ENCODE results near the gene PARP15.

GRCh38 chr3:122564155-122564912, 13.1 kb upstream of the PARP15 start, which contains the start of the genes DTX3L and PARP9:
- no peak for TF ChIP-seq CTCF (IDR thresholded peaks at IDR 0.05; ENCODE audit: insufficient read depth, low read length, poor library complexity, severe bottlenecking)
- no peak for TF ChIP-seq EZH2phosphoT487 (conservative IDR thresholded peaks at IDR 0.05; ENCODE audit: low read length)

Data from SU-DHL-6 (cell line).